Dedifferentiated amniotic fluid mesenchymal stem cell (primary cell): ENCODE measurements around the gene PDHX.

Experiments
- DNase-seq: peaks from one replicate; pipeline ENCODE4 v3.0.0-alpha.2; 2016; ENCODE audit errors: extremely low spot score

Gene PDHX

DNA sequence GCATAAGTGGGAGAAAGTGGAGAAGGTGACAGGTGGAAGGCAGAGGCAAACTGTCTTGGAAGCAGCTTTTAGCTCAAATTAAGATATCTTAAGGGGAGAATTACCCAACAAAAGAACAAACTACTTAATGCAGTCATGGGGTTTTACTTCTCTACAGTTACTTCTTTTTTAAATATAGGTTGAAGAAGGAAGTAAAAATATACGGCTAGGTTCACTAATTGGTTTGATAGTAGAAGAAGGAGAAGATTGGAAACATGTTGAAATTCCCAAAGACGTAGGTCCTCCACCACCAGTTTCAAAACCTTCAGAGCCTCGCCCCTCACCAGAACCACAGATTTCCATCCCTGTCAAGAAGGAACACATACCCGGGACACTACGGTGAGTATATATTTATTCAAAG is 40.8 kb downstream of the PDHX start:
- no peak for DNase-seq

DNA sequence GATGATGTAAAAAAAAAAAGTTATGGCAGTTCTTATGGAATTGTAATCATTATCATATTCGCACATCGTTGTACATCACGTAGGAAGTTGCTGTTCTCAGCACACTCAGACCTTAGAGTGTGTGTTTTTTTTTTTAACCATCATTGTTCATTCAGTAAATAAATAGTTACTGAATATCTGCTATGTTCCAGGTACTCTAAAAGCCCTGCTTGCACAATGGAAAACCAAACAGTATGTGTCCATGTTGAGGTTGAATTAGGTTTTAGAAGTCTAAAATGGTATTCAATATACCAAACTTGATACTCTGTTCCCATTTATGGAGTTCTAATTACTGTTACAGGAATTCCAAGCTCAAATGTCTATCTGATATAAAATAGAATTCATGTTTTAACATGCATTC is 41.2 kb downstream of the PDHX start:
- DNase-seq, result no peak

DNA sequence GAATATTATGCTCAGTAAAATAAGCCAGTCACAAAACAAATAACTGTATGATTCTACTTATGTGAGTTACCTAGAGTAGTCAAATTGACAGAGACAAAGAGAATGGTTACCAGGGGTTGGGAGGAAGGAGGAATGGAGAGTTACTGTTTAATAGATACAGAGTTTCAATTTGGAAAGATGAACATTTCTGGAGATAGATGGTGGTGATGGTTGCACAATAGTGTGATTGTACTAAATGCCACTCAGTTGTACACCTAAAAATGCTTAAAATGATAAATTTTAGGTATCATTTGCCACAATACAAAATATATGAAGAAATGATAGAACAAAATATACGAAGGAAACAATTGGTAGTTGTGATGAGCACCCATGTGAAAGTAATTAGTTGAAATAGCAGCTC is 43.4 kb downstream of the PDHX start:
- DNase-seq, result no peak

DNA sequence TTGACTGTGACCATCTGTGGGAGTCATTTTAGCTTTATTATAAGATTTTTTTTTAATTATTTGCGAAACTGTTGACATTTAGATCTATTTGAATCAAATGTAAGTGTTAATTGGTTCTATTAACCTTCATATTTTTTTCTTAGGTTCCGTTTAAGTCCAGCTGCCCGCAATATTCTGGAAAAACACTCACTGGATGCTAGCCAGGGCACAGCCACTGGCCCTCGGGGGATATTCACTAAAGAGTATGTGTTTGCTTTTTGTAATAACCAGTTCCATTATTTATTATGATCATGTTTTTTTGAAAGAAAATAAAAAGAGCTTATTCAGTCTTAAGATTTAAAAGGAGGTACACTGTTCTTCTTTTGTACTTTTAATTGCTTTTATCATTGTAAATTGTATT is 43.9 kb downstream of the PDHX start:
- DNase-seq, result no peak

DNA sequence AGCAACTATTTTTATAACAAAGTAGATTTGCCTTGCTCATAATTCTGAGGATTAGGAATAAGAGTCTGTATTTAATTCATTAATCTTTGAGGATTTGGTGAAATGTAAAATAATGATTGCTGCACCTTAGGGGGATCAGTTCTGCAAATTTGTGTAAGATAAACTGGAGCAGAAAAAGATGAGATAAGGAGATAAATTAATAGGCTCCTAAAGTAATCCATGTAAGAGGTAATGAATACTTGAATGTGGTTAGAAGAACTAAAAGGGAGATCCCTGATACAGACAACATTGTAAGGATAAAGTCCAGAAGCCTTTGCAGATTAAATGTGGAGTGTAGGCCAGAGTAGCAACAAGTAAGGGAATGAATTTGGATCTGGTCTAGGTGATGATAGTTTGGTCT is 45.6 kb downstream of the PDHX start:
- DNase-seq, result no peak

DNA sequence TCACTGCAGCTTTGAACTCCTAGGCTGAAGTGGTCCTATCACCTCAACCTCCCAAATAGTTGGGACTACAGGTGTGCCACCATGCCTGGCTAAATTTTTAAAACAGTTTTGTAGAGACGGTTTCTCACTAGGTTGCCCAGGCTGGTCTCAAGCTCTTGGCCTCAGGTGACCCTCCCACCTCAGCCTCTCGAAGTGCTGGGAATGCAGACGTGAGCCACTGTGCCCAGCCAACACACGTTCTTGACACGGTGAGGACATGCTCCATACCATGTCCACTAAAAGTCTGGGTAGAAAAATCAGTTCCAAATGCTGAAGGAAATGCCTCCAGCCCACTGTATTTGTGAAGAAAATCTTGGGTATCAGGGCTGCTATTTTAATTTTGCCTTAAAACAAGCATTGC is 46.9 kb downstream of the PDHX start:
- DNase-seq, result no peak

DNA sequence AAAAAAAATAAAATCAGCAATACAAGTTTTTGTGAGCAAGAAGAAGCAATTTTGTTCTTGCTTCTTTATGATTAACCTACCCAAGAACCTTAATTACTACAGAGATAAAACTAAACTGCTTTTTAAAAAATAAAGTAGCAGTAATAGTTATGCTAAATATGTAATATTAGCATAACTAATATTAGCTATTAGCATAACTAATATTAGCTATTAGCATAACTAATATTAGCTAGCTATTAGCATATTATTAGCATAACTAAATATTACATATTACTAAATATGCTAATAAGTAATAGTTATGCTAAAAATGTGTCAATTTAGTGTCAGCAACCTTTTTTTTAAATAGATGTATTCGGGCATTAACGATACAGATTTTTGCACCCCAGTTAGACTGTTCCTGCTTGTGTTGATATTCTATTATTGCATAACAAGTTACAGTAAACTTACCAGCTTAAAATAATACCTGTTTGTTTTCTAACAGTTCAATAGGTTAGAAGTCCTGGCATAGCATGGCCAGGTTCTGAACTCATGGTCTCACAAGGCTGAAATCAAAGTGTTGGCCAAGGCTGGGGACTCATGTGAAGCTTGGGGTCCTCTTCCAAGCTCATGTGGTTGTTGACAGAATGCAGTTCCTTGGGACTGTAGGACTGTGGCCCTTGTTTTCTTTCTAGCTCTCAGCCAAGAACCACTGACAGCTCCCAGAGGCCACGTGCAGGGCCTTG is 48.4 kb downstream of the PDHX start:
- DNase-seq, result no peak

DNA sequence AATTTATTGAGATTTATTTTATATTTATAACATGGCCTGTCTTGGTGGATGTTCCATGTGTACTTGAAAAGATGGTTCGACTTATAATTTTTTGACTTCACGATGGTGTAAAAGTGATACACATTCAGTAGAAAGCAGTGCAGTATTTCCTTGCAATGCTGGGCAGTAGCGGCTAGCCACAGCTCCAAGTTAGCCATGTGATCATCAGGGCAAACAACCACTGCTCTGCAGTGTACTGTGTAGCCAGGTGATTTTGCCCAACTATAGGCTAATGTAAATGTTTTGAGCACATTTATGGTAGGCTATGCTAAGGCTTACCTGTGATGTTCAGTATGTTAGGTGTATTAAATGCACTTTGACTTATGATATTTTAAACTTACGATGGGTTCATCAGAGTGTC is 52.4 kb downstream of the PDHX start:
- DNase-seq, result no peak

DNA sequence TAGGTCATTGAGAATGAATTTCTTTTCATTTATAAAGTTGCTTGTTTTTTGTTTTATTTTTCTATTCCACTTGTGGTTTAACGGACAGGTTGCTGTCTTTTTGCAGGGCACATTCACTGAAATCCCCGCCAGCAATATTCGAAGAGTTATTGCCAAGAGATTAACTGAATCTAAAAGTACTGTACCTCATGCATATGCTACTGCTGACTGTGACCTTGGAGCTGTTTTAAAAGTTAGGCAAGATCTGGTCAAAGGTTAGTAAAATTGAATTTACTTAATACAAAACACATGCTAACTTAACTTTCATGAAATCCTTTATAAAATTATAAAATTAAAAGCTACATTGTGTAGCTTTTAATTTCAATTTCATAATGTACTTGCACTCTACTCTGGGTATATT is 53.6 kb downstream of the PDHX start:
- DNase-seq, result no peak

- DNase-seq, result peak; percentile 42
These were observed 54.1 kb downstream of the PDHX start for GRCh38 chr11:34970480-34970879.

DNA sequence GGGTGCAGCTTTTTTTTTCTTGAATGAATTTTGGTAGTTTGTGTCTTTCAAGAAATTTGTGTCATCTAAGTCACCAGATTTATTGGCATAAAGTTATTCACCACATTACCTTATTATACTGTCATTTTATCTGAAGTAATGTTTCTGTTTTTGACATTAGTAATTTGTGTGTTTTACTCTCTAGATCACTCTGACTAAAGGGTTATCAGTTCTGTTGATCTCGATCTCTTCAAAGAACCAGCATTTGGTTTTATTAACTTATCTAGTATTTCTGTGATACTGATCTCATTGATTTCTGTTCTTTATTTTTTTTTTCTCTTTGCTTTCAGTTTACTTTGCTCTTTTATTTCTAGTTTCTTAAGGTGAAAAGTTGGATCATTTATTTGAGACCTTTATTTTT is 55.5 kb downstream of the PDHX start:
- no peak for DNase-seq

DNA sequence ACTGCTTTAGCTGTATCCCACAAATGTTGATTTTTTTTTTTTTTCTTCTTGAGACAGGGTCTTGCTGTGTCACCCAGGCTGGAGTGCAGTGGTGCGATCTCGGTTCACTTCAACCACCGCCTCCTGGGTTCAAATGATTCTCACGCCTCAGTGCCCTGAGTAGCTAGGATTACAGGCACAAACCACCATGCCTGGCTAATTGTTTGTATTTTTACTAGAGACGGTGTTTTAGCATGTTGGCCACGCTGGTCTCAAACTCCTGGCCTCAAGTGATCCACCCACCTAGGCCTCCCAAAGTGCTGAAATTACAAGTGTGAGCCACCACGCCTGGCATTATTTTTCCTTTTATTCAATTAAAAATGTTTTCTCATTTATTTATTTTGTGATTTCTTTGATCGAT is 55.9 kb downstream of the PDHX start:
- DNase-seq, result no peak

- DNase-seq, result no peak
These were observed 56.5 kb downstream of the PDHX start for GRCh38 chr11:34972892-34973291.

DNA sequence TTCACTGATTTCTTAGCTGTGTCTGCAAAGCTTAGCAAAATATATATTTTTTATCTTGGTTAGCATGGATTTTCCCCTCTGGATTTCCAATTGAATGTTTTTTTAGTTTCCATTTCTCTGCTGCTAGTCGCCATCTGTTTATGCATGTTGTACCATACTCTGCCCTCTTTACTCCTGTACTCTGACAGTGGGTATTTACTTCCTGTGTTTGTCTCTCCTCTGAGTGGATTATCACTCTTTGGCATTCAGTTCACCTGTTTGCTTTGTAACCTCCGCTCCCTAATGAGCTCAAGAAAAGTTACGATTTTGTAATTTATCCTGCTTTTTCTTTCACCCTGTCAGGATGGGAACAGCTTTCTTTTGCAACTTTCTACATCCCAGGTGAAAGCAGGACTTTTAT is 59.1 kb downstream of the PDHX start:
- DNase-seq, result no peak

DNA sequence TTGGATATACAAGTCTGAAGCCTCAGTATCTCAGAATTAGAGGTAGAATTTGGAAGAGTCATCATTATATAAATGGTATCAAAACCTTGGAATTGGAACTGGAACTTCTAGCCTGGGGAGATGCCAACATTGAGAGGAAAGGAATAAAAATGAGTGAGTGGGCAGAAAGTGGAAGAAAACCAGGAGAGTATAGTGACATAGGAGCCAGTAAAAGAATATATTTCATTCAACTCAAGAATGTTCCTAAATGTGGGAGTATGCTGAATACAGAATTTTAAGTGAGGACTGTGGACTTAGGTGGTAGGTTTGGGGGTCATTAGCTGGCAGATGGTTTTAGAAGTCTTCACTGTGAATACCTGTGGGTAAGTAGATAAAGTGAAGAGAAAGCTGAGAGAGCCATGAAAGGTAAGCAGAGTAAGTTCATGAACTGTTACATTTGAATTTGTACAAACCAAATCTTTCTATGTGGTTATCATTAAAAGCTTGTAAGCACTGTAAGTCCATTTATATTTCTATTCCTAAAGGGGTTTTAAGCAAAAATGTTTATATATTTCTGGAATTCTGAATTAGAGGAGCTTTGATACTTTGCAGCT is 60.2 kb downstream of the PDHX start:
- DNase-seq, result no peak

DNA sequence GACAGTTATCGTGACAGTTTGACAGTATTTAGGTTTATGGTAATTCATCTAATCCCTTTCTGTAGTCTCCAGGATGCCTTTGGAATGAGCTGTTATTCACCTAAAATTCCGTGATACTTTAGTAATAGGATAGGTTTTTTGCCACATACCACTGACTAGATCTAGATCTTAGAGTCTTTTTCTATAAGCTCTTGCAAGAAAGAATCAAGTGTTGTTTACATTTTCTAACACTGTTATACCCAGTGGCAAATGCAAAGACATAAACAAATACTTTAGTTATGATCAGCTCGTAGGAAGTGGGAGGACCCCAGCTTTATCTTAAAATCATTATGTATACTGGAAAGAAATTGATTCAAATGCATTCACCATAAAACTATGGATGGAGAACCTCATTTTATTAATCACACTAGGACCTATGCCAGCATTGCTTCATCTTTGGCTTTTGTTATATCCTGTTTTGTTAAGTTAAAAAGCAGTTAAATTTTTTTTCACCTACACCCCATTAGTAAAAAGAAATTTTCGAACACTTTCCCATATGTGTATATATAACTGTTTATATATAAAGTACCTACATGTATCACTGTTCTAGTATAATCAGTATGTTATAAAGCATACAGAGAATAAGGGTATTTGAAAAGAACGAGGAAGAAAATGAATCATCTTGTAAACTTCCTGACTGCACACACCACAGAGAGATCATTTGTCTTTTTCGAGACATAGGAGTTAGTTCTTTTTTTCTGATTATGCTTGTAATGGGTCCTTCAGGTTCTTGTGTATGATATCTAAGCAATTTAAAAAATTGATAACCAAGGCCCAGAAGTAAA is 60.9 kb downstream of the PDHX start:
- DNase-seq, result peak; percentile 66

- DNase-seq, result no peak
These were observed 62.1 kb downstream of the PDHX start for GRCh38 chr11:34978236-34979191.

DNA sequence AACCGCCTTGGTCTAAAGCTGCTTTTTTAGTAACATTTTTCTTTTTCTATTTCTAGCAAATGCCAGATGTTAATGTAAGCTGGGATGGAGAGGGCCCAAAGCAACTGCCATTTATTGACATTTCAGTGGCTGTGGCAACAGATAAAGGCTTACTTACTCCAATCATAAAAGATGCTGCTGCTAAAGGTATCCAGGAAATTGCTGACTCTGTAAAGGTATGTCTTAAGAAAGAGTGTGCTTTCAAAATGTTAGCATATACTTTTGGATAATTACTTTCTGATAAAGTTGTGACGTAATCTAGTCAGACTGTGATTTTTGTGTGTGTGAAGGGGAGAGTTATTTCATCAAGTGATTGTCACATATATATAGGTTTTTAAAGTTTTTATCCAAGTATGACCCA is 68.1 kb downstream of the PDHX start:
- DNase-seq, result no peak

DNA sequence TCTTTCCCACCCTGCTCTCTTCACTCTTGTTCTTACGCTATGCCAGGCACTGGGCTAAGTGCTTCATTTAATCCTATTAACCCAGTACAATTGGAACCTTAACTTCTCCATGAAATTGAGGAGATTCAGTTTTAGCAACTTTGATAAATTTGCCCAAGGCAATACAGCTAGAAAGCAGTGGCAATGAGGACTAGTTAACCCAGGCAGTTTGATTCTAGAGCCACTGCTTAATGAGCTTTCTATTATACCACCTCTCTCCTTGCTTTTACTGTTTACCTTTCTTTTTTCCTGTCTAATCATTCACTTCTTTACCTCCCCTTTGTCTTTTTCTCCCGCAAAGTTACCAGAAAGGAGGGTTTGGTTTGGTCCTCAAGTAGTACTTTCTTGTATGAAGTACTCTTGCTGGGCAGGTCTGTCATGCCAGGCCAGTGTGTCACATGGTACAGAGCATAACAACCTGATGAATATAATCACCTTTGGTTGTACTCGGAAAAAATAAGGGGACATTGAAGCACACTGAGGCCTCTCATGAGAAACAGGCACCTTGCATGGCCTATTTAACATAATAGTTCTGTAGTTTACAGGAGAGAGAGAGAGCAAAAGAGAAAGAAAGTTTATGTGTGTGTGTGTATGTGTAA is 70.6 kb downstream of the PDHX start:
- no peak for DNase-seq

DNA sequence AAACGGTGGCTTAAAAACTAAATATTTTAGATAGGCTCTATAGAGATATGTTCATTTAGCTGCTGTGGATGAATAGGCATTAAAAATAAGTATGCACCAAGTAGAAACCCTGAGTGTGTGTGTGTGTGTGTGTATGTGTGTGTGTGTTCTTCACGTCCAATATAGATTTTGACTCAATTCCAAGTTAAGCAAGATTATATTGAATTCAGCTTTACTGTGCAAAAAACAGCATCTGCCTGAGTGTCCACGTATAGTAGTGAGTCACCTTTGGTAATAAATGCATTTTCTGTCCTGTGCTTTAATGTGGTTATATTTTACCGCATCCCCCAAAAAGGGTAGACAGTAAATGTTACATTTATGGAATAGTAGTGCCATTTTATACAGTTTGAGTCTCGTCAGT is 71.2 kb downstream of the PDHX start:
- DNase-seq, result no peak
